MCF 10A (cell line): ENCODE data around the gene COL4A6. TPM values are rescaled to one million over a fixed set of nuclear protein-coding genes. Genes with fewer than 3 reads are reported as not detected.
A peak's percentile ranks its signal among the peaks of the same experiment; 100 is the strongest.

Experiments used
- BruUV-seq: library from RNA; stranded (reverse); fragments of 400-500 nt; replicated peaks from 2 replicates; lab custom pipeline; 2021; lab: Mats Ljungman, UMichigan
- CTCF ChIA-PET: fragments of 300-600 bp; sonication (Branson Sonifier 250); formaldehyde crosslinking; extraction: SDS; loops from one replicate; lab custom pipeline; 2021; ENCODE audit warnings: antibody characterized with exemption, inconsistent platforms; lab: Yijun Ruan, JAX
- POLR2A ChIA-PET: fragments of 300-600, 350-650 bp; sonication (Branson Sonifier 250); formaldehyde crosslinking; extraction: SDS; loops from one replicate; lab custom pipeline; 2020; ENCODE audit warnings: antibody characterized with exemption, inconsistent platforms; lab: Yijun Ruan, JAX
- DNase-seq: peaks from one replicate; pipeline ENCODE4 v3.0.0-alpha.2; 2018; ENCODE audit not compliant: unreplicated experiment
- H3K27ac Mint-ChIP-seq: one replicate; pipeline ENCODE4 v1.8.0; 2022; ENCODE audit warnings: mild to moderate bottlenecking, low read depth, mixed read lengths; ENCODE audit not compliant: unreplicated experiment
- H3K27me3 Mint-ChIP-seq: one replicate; pipeline ENCODE4 v1.8.0; 2022; ENCODE audit warnings: mixed read lengths; ENCODE audit not compliant: insufficient read depth, unreplicated experiment
- H3K36me3 Mint-ChIP-seq: one replicate; pipeline ENCODE4 v1.8.0; 2022; ENCODE audit warnings: mild to moderate bottlenecking, moderate library complexity, mixed read lengths; ENCODE audit not compliant: insufficient read depth, unreplicated experiment
- H3K4me1 Mint-ChIP-seq: one replicate; pipeline ENCODE4 v1.8.0; 2022; ENCODE audit warnings: mixed read lengths; ENCODE audit not compliant: insufficient read depth, unreplicated experiment
- H3K4me3 Mint-ChIP-seq: one replicate; pipeline ENCODE4 v1.8.0; 2022; ENCODE audit warnings: mild to moderate bottlenecking, moderate library complexity, mixed read lengths; ENCODE audit not compliant: unreplicated experiment
- H3K9me3 Mint-ChIP-seq: one replicate; pipeline ENCODE4 v1.8.0; 2022; ENCODE audit warnings: mixed read lengths; ENCODE audit not compliant: unreplicated experiment
- intact Hi-C: fragments of 100-400 bp; cut with micrococcal nuclease; formaldehyde crosslinking; loops from 2 replicates; pipeline ENCODE4 v1.14.1; 2022
- total RNA-seq: library from RNA; stranded (reverse); gene quantifications from 2 replicates; pipeline ENCODE4 v1.2.3, GENCODE V29; 2022
- TF ChIP-seq, protein P1 (sequence below): fragments of 200-600 bp; IDR thresholded peaks from one replicate; pipeline ENCODE4 v1.8.0; 2022; ENCODE audit warnings: antibody characterized with exemption, mild to moderate bottlenecking; ENCODE audit not compliant: unreplicated experiment

The COL4A6 gene
- total RNA-seq, 1 experiment from 2014 or later: 58.3 TPM

DNA sequence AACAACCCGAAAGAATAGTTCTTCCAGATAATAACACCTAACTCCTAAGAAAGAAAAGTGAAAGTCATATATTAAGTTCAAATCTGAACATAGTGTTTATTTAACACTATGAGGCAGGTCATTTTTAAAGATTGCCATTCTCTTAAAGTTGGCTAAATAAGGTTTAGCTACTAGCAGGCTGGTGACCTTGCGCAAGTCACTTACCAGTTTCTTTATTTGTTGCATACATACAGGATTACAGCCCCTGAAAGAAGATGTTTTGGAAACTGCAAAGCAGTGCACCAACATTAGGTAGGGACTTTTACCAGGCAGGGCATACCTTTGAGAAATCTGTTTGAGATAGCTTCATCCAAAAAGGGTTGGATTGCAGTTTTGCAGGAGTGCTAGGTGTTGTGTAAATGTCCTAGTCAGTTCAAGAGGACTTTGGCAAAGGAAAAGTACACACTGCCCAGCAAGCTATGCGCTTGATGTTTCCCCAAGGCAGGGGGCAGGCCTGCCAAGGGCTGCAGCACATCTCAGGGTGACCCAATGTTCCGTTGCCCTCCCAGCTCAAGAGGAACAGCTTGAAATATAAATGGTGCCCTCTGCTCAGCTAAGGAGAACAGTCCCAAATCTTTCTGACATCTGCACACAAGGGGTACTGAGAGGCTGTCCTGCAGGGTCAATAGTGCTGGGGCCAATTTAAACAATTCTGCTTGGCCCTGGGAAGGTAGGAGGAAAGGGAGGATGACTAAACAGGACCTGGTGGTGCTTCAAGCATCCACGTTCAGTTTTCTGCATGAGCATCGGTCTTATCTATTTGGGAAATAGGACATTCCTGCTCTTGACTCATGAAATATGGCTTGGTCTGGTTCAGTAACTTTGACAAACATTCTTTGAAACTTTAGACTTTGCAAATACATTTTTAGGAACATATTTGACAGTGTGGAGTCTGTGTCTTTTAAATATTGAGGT lies 130.8 kb downstream of the COL4A6 start:
- ChIA-PET POLR2A (interaction anchor here (0.6 to 2.1 kb wide), 8 partner anchors 10 to 1636 kb away, joined by 3 to 8 read pairs (median 4); partner anchors contain the start of gene COL4A5), CTCF (interaction anchor here (0.7 to 9.1 kb wide), 2 partner anchors 31 to 81 kb away, joined by 3 to 72 read pairs; no protein-coding TSS in a partner anchor)
- TF ChIP-seq, protein P1, sequence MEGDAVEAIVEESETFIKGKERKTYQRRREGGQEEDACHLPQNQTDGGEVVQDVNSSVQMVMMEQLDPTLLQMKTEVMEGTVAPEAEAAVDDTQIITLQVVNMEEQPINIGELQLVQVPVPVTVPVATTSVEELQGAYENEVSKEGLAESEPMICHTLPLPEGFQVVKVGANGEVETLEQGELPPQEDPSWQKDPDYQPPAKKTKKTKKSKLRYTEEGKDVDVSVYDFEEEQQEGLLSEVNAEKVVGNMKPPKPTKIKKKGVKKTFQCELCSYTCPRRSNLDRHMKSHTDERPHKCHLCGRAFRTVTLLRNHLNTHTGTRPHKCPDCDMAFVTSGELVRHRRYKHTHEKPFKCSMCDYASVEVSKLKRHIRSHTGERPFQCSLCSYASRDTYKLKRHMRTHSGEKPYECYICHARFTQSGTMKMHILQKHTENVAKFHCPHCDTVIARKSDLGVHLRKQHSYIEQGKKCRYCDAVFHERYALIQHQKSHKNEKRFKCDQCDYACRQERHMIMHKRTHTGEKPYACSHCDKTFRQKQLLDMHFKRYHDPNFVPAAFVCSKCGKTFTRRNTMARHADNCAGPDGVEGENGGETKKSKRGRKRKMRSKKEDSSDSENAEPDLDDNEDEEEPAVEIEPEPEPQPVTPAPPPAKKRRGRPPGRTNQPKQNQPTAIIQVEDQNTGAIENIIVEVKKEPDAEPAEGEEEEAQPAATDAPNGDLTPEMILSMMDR: no peak
- H3K27ac Mint-ChIP-seq: no peak overlapping the region
- intact Hi-C loops: no loop called here
- peak; percentile 39 for DNase-seq
- peaks cover 6% of the 10 kb centered on the region for H3K36me3 Mint-ChIP-seq
- peaks cover 39% of the 10 kb centered on the region for H3K27me3 Mint-ChIP-seq
- H3K9me3 Mint-ChIP-seq: no peaks in the 10 kb centered on the region
- H3K4me1 Mint-ChIP-seq: peaks cover 4% of the 10 kb centered on the region
- BruUV-seq: no TSS peak
- no peak overlapping the region for H3K4me3 Mint-ChIP-seq

DNA sequence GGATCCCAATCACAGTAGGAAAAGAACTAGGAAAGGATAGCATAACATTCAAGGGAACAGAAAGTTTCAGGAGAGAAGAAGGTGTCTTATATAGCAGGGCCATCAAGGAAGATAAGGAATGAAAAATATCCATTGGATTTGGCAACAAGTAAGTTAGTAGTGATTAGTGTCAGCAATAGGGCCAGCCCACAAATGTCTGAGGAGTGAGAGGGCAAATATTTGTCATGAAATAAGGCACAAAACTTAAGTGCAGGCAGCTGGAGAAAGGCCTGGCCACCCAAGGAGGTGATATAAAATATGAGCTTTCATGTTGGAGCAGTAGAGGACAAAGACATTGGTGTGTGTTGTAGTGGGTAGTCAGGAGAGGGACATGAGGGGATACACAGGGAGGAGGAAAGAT lies 132.1 kb downstream of the COL4A6 start:
- Mint-ChIP-seq H3K27ac (no peak overlapping the region), H3K27me3 (peaks cover 26% of the 10 kb centered on the region), H3K36me3 (no peaks in the 10 kb centered on the region), H3K9me3 (no peaks in the 10 kb centered on the region), H3K4me1 (no peaks in the 10 kb centered on the region), H3K4me3 (no peak overlapping the region)
- ChIA-PET CTCF (interaction anchor here (9.1 kb wide), 1 partner anchor 80 kb away, joined by 72 read pairs; no protein-coding TSS in a partner anchor), POLR2A (interaction anchor here (1.3 to 2.1 kb wide), 2 partner anchors 44 to 91 kb away, joined by 6 to 8 read pairs; no protein-coding TSS in a partner anchor)
- DNase-seq: no peak
- no TSS peak for BruUV-seq
- TF ChIP-seq, protein P1: no peak
- intact Hi-C loops: no loop called here

DNA sequence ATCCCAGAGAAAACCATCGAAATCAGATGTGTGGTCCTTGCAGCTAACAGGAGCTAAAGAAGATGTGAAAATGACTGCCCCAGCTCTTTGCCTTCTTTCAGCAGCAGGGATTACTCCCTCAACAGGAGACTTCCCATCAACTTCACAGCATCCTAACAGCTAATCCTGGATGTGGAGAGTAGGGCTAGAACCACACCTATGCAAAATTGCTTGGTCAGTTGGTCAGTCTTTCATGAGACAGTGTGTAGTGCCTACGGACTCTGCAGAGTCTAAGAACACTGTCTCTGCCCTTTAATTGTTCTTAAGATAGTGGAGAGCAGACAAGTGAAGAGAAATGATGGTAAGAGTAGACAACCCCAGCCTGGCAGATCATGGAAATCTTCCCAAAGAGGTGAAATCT lies 133.5 kb downstream of the COL4A6 start:
- no TSS peak for BruUV-seq
- Mint-ChIP-seq H3K27me3 (peaks cover 25% of the 10 kb centered on the region), H3K9me3 (no peaks in the 10 kb centered on the region), H3K27ac (no peak overlapping the region), H3K4me3 (no peak overlapping the region), H3K4me1 (no peaks in the 10 kb centered on the region), H3K36me3 (no peaks in the 10 kb centered on the region)
- CTCF ChIA-PET: interaction anchor here (0.7 to 9.1 kb wide), 3 partner anchors 11 to 213 kb away, joined by 3 to 72 read pairs (median 3); partner anchors contain the start of genes ATG4A and PSMD10
- POLR2A ChIA-PET: interaction anchor here (0.7 kb wide), 1 partner anchor 135 kb away, joined by 4 read pairs; the partner anchor contains the start of gene COL4A5
- intact Hi-C loops: loop anchor here (1.0 kb wide), 1 partner anchor 80 kb away; no protein-coding TSS in a partner anchor
- DNase-seq: no peak
- TF ChIP-seq, protein P1: no peak

DNA sequence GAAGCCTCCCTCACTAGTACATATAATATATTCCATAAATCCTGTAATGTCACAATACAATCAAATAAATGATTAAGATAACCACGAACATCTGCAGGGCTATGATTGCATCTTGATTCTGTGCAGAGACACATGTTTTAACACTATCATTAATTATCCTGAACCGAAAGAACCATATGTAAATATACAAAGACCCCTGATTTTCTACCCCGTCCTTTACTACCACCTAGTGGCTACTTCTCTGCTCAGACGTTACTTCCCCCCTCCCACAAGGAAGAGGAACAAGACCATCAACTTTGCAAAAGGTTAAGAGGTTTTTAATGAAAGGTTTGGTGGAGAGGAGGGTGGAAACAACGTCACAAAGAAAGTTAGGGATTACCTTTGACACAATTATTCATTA lies 134.0 kb downstream of the COL4A6 start:
- POLR2A ChIA-PET: interaction anchor here (0.6 to 0.9 kb wide), 2 partner anchors 11 to 137 kb away, joined by 3 to 4 read pairs; no protein-coding TSS in a partner anchor
- CTCF ChIA-PET: interaction anchor here (0.6 to 9.1 kb wide), 5 partner anchors 30 to 213 kb away, joined by 3 to 72 read pairs (median 4); partner anchors contain the start of genes ATG4A and PSMD10
- BruUV-seq: no TSS peak
- H3K4me1 Mint-ChIP-seq: peaks cover 4% of the 10 kb centered on the region
- H3K27me3 Mint-ChIP-seq: peaks cover 25% of the 10 kb centered on the region
- intact Hi-C loops: loop anchor here (1.0 kb wide), 1 partner anchor 80 kb away; no protein-coding TSS in a partner anchor
- no peaks in the 10 kb centered on the region for H3K9me3 Mint-ChIP-seq
- no peaks in the 10 kb centered on the region for H3K36me3 Mint-ChIP-seq
- peak; percentile 24 for DNase-seq
- TF ChIP-seq, protein P1: peak; percentile 37
- H3K27ac Mint-ChIP-seq: no peak overlapping the region
- H3K4me3 Mint-ChIP-seq: no peak overlapping the region
